ENCODE results near the gene ANO10.
"Not testable (repeated sequence)": the region's sequence is repeated elsewhere in the genome, so short reads cannot be mapped to it uniquely, and the experiment has no call there.

GRCh38 chr3:43593588-43593987, 28.2 kb downstream of the ANO10 start:
- not testable (repeated sequence) for TF ChIP-seq ZNF274 (IDR thresholded peaks at IDR 0.05; ENCODE audit: low read length); ZNF274 (tag by site-specific recombination; IDR thresholded peaks at IDR 0.05; ENCODE audit: borderline replicate concordance); MYNN (tag by site-specific recombination; IDR thresholded peaks at IDR 0.05; ENCODE audit: borderline replicate concordance); ZNF423 (tag by site-specific recombination; IDR thresholded peaks at IDR 0.05); ZNF549 (tag by site-specific recombination; IDR thresholded peaks at IDR 0.05)
